Measurements from ENCODE around the gene TRIP12.

Gene TRIP12

GRCh38 chr2:229715895-229716507, 205.8 kb downstream of the TRIP12 start:
- DNase-seq (ENCODE audit: low read depth, low spot score) = peak; percentile 30

DNA sequence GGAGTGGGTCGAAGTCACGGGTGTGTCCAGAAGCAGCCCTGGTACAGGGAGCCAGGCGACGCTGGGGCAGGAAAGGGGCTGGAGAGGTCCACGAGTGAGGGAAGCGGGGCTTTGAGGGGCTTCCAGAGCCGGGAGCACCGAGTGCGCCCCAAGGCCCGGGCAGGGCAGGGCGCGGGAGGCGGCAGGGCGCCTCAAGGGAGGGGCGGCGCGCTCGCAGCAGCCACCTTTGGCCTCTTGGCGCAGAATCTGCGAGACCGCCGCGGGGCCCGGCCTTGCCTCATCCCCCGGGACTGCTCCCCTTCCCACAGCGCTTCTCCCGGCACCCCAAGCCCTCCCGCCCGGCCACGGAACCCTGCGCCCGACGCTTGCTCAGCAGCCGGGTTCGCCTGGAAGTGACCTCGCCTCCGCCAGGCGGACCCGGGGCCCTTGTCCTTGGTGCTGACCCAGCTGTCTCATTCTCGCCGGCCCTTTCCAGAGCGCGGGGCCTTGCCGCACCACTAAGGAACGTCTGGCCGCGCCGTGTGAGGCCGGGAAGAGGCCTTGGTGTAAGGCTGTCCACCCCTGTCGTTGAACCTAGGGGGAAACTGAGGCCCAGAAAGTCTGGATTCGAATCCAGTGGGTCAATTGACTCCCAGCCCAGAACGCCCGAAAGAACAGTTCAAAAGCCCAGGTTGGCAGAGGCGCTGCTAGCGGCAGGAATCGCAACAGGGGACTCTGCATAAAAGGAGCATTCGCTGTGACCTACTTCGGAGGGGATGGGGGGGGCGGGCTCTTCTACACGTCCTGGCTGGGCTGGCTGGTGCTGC, 206.9 kb downstream of the TRIP12 start:
- DNase-seq (ENCODE audit: low read depth, low spot score) = peak; percentile 88

GRCh38 chr2:229714080-229714735, 207.6 kb downstream of the TRIP12 start, which contains the start of gene DNER:
TSS of gene DNER (minus strand) at chr2:229714555. CDS start at chr2:229714423, 132 bp downstream.
- DNase-seq (ENCODE audit: low read depth, low spot score) = peak; percentile 44

Data from astrocyte of the hippocampus (primary cell).